NCI-H1105 treated with DMSO at 0.1 percent for 48 hours (cell line): ENCODE measurements around the gene SAA2.
"Not testable (repeated sequence)": the region's sequence is repeated elsewhere in the genome, so short reads cannot be mapped to it uniquely, and the experiment has no call there.

Experiments used
- DNase-seq: peaks from one replicate; lab custom pipeline; 2025; lab: John Stamatoyannopoulos, UW

The SAA2 gene

DNA sequence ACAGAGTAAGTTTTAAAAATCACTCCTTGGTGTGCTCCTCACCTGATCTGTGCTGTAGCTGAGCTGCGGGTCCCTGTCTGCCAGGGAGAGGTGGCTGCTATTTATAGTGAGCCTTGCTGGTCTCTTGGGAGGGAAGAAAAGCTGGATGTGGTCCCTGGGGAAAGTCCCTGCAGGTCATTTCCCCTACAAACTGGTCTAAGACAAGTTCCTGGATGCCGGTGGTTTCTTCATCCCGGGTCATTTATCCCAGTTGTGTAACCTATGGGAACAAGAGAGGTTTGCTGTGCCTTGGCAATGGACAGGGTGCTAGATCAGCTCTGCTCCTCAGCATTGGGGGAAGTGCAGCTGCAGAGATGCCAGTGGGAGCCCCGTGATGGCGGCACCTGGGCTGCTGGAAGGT, at the start of gene SAA2:
TSS of gene SAA2 (minus strand) at position 108 of the 400 bp plus-strand sequence. CDS start 657 bp downstream, outside the sequence.
- no peak for DNase-seq

- DNase-seq, result no peak
These were observed 46.8 kb upstream of the SAA2 start for GRCh38 chr11:18295316-18295715.

GRCh38 chr11:18294862-18295261, 46.4 kb upstream of the SAA2 start:
- DNase-seq, result no peak

DNA sequence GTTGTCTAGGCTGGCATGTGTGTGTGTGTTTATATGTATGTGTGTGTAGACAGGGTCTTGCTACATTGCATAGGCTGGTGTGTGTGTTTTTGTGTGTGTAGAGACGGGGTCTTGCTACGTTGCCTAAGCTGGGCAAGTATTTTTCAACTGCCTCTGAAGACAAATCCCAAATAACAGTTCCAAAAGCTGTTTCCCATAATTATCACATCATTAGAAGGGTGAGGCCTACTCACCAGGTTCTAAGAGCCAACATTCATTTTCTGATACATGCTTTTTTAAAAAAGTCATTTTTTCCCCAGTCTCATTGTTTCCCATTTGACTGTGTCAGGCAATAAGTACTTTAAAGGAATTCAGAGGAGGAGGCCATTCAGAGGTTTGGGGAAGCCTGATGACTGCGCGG, 40.4 kb upstream of the SAA2 start:
- no peak for DNase-seq

GRCh38 chr11:18285841-18286240, 37.4 kb upstream of the SAA2 start:
- no peak for DNase-seq

DNA sequence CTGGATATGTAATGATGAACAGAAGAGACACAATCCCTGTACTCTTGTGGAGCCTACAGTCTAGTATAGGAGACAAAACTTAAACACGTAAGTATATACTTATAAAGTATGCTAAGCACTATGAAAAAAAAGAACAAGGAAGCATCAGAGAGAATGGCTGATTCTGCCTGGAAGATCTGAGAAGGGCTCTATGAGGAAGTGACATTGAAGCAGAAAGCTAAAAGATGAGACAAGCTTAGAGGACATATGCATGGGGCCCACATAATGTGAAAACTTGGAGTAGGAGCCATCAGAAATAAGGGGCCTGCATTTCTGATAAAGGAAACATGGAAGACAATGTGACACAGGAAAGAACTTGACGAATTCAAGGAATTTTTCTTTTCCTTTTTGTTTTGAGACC, 34.2 kb upstream of the SAA2 start:
- DNase-seq, result no peak

DNA sequence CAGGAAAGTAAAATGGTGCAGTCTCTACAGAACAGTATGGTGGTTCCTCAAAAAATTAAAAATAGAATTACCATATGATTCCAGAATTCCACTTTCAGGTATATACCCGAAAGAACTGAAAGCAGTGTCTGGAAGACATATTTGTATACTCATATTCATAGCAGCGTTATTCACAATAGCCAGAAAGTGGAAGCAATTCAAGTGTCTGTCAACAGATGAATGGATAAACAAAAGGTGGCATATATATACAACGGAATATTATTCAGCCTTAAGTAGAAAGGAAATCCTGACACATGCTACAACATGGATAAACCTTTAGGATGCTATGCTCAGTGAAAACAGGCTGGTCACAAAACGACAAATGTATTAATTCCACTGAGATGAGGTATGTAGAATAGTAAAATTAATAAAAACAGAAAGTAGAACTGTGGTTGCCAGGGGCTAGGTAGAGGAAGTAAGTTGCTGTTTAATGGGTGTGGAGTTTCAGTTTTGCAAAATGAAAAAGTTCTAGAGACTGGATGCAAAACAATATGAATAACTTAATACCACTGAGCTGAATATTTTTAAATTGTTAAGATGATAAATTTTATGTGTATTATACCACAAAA, 32.1 kb upstream of the SAA2 start:
- DNase-seq, result no peak

DNA sequence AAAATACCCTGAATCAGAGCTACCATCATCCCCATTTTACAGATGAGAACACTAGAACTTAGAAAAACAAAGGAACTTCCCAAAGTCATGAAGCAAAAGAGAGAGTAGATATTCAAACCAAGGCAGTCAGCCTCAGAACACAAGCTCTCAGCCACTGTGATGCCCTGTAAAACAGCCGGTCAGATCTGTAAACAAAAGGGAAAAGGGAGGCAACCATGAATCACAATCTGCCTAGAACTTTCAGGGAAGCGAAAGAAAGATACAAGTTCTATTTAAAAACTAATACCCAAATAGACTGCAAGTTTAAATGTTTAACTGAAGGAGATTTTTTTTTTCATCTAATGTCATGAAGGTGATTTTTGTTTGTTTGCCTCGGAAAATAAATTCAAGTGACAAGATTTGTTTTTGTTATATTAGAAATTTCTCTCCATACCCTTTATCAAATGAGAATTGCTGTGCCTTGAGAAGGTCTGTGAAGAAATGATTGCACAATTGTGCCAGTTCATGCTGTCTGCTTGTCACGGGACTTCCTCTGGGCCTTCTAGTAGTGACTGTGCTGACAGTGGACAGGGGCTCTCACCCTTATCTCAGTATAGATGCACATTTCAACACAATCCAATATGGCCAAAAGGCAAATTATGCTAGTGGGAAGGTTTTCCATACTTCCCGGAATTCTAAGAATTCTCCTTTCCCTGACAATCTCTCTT, 29.2 kb upstream of the SAA2 start:
- DNase-seq, result no peak

- DNase-seq, result no peak
These were observed 22.7 kb upstream of the SAA2 start for GRCh38 chr11:18271206-18271605.

DNA sequence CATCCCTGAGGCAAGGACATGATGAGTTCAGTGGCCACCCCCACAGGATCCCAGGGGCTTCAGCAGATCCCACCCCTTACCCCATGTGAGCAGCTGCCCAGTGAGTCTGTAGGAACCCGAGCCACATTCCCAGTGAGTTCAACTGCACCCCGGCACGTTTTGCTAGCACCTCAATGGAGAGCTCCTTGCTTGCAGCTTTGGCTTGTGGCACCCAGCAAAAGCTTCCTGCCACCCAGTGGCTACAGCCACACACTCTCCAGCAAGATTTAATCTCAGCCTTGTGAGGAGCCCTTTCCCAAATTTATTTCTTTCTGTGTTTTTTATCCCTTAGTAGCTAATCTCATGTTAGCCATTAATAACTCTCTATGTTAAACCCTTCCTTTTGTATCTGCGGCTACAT, 21.6 kb upstream of the SAA2 start:
- no peak for DNase-seq

- DNase-seq, result not testable (repeated sequence)
These were observed 20.8 kb upstream of the SAA2 start for GRCh38 chr11:18269252-18269651.

DNA sequence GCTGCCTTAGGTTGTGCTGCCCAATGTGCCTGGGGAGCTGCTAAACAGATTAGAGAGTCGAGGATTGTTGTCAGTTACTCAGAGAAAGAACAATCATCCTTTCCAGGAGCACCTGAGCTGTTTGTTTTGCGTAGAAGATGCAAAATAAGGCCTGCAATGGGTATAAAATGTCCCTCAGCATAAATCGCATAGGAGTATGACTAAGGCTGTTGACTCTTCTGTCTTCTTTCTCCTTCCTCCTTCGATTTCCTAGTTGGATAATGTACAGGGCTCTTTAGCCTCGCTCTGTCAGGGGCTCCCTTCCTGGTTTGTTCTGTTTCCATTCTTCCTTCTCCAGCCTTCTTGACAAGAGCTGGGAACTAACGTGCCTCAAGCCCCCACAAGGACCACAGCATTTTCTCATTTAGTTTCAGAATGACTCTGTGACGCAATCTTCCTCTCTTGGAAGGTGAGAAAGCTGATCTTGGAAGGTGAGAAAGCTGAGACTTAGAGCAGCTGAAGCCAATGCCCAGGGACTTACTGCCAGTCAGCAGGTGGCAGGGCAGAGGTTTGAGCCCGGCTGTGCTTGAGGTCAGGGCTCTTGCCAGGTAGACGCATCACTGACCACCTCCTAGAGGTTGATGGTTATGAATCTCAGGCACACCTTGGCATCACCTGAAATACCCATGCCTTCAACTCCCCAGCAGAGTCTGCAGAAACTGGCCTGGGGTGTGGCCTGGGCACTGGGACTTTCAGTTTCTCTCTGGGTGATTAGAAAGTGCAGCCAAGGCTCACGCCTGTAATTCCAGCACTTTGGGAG, 19.1 kb upstream of the SAA2 start:
- DNase-seq, result not testable (repeated sequence)

DNA sequence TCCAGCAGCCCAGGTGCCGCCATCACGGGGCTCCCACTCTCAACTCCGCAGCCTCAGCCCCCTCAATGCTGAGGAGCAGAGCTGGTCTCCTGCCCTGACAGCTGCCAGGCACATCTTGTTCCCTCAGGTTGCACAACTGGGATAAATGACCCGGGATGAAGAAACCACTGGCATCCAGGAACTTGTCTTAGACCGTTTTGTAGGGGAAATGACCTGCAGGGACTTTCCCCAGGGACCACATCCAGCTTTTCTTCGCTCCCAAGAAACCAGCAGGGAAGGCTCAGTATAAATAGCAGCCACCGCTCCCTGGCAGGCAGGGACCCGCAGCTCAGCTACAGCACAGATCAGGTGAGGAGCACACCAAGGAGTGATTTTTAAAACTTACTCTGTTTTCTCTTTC, 17.5 kb upstream of the SAA2 start, which contains the start of gene SAA1:
TSS of gene SAA1 (plus strand) at position 316 of the 400 bp plus-strand sequence. CDS start 624 bp downstream, outside the sequence.
- no peak for DNase-seq

DNA sequence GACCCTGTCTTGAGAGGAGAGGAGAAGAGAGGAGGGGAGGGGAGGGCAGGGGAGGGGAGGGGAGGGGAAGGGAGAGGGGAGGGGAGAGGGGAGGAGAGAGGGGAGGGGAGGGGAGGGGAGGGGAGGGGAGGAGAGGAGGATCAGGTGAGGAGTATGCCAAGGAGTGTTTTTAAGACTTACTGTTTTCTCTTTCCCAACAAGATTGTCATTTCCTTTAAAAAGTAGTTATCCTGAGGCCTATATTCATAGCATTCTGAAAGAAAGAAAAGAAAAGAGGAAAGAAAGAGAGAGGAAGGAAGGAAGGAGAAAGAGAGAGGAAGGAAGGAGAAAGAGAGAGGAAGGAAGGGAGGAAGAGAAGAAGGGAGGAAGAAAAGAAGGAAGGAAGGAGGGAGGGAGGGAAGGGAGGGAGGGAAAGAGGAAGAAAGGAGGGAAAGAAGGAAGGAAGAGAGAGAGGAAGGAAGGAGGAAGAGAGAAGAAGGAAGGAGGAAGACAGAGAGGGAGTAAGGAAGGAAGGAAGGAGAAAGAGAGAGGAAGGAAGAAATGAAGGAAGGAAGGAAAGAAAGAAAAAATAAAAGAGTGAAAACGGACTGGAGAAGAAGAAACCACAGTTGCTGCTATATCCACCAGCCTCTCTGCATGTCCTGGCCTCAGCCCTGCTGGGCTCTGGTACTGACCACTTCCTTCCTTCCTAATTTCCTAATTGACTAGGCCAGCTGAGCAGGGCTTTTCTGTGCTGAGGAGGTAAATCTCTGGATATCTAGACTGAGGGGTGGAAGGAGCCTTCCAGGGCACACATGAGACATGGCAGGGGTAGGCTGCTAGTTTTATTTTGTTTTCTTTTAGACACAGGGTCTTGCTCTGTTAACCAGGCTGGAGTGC, 16.4 kb upstream of the SAA2 start:
- no peak for DNase-seq

DNA sequence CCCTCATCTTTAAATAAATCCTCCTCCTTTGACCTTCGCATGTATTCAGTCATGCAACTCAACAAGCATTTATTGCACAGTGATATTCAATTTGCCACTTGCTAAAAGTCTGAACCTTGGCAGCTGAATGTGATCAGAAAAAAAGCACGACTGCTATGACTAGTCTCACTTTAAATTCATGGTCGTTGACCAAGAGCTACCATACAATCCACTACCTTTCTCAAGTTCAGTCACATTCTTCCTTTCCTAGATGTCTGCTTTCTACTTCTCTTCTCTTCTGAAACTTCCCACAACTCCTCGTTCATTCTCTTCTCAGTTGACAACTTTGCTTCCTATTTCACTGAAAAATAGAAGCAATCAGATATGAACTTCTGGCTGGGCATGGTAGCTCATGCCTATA, 15.6 kb upstream of the SAA2 start:
- DNase-seq, result no peak

GRCh38 chr11:18262681-18263350, 14.3 kb upstream of the SAA2 start:
- DNase-seq, result not testable (repeated sequence)

- DNase-seq, result no peak
These were observed 13.3 kb upstream of the SAA2 start for GRCh38 chr11:18261721-18262120.

GRCh38 chr11:18259259-18259658, 10.8 kb upstream of the SAA2 start:
- DNase-seq, result no peak

DNA sequence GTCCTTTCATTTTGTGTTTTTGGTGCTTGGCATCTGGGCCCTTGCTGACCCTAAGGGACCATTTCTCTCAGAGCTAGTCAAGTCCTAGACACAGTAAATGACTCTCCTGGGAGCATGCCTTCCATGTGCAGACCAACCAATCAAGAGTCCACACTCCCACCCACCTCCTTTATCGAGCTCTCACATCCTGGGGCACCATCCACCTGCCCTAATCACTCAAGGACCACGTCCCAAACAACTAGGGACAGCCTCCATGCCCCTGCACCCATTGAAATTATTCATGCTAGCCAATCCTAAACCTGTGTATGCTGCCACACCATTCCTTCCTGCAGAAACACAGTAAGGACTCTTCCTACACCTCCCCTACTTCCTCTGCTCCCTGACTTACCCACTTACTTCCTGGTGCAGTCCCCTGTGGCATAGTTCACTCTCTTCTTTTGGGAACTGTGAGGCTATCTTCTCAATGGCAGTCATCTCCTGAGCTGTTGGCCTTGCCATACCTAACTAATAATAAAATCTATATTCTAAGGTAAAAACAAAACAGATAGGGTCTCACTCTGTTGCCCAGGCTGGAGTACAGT, 6.4 kb upstream of the SAA2 start:
- no peak for DNase-seq

- no peak for DNase-seq
These were observed 5.4 kb upstream of the SAA2 start for GRCh38 chr11:18253778-18254338.

GRCh38 chr11:18253233-18253632, 4.8 kb upstream of the SAA2 start:
- no peak for DNase-seq
